ENCODE measurements around the gene MAP3K7CL. TPM values are rescaled to one million over a fixed set of nuclear protein-coding genes. Genes with fewer than 3 reads are reported as not detected.

The MAP3K7CL gene
- total RNA-seq, 2 donors from 2014 or later: 1.3 TPM; not detected in 1

- Mint-ChIP-seq H3K4me1 (no peaks in the 10 kb centered on the region), H3K27me3 (ENCODE audit: insufficient read depth) (no peaks in the 10 kb centered on the region), H3K9me3 (no peaks in the 10 kb centered on the region), H3K36me3 (ENCODE audit: low read depth) (no peaks in the 10 kb centered on the region), H3K4me3 (no peak overlapping the region), H3K27ac (no peak overlapping the region)
- Histone ChIP-seq H3K36me3 (ENCODE audit: control insufficient read depth, insufficient read depth, low read length) (no peaks in the 10 kb centered on the region), H3K9ac (ENCODE audit: extremely low read depth, low read length, poor library complexity, severe bottlenecking) (no peak overlapping the region), H3K27ac (ENCODE audit: low read depth, low read length) (no peak overlapping the region), H3K4me1 (ENCODE audit: control insufficient read depth, insufficient read depth, low read length) (no peaks in the 10 kb centered on the region), H3K4me3 (ENCODE audit: low read length) (no peak overlapping the region), H3K9me3 (ENCODE audit: control insufficient read depth, low read length) (no peaks in the 10 kb centered on the region), H3K27me3 (ENCODE audit: control insufficient read depth, insufficient read depth, low read length, poor library complexity, severe bottlenecking) (no peaks in the 10 kb centered on the region)
- 96% methylated on average over 1 of the region's 1 CpG; no CpG with 5 or more reads in 1 of the 2 experiments for WGBS, 2 experiments (ENCODE audit: insufficient coverage in 1 of 2, insufficient read length in 1 of 2)
- no peak for TF ChIP-seq CTCF (conservative IDR thresholded peaks at IDR 0.05)
- no peak for DNase-seq
Observed at GRCh38 chr21:29121759-29122158, 8.7 kb upstream of the MAP3K7CL start.

- no peak for TF ChIP-seq CTCF (conservative IDR thresholded peaks at IDR 0.05)
- Histone ChIP-seq H3K27me3 (ENCODE audit: control insufficient read depth, insufficient read depth, low read length, poor library complexity, severe bottlenecking) (no peaks in the 10 kb centered on the region), H3K4me1 (ENCODE audit: control insufficient read depth, insufficient read depth, low read length) (no peaks in the 10 kb centered on the region), H3K9ac (ENCODE audit: extremely low read depth, low read length, poor library complexity, severe bottlenecking) (no peak overlapping the region), H3K9me3 (ENCODE audit: control insufficient read depth, low read length) (no peaks in the 10 kb centered on the region), H3K27ac (ENCODE audit: low read depth, low read length) (no peak overlapping the region), H3K36me3 (ENCODE audit: control insufficient read depth, insufficient read depth, low read length) (no peaks in the 10 kb centered on the region), H3K4me3 (ENCODE audit: low read length) (no peak overlapping the region)
- no peaks in the 10 kb centered on the region for H3K36me3 Mint-ChIP-seq (ENCODE audit: low read depth)
- H3K27ac Mint-ChIP-seq: no peak overlapping the region
- no peak for DNase-seq
- H3K27me3 Mint-ChIP-seq (ENCODE audit: insufficient read depth): no peaks in the 10 kb centered on the region
- no peak overlapping the region for H3K4me3 Mint-ChIP-seq
- H3K9me3 Mint-ChIP-seq: peaks cover 7% of the 10 kb centered on the region
- no peaks in the 10 kb centered on the region for H3K4me1 Mint-ChIP-seq
Observed at GRCh38 chr21:29124645-29125044, 5.8 kb upstream of the MAP3K7CL start.

GRCh38 chr21:29125191-29125590 lies 5.3 kb upstream of the MAP3K7CL start:
- no peak overlapping the region for H3K27ac Mint-ChIP-seq
- TF ChIP-seq CTCF (conservative IDR thresholded peaks at IDR 0.05): no peak
- DNase-seq: no peak
- H3K9ac ChIP-seq (ENCODE audit: extremely low read depth, low read length, poor library complexity, severe bottlenecking): no peak overlapping the region
- no peak overlapping the region for H3K4me3 Mint-ChIP-seq
- no peaks in the 10 kb centered on the region for H3K27me3 ChIP-seq (ENCODE audit: control insufficient read depth, insufficient read depth, low read length, poor library complexity, severe bottlenecking)
- H3K4me1 Mint-ChIP-seq: no peaks in the 10 kb centered on the region
- WGBS, 2 experiments (ENCODE audit: insufficient coverage in 1 of 2, insufficient read length in 1 of 2): 86% methylated on average over 1 of the region's 1 CpG; no CpG with 5 or more reads in 1 of the 2 experiments
- H3K36me3 ChIP-seq (ENCODE audit: control insufficient read depth, insufficient read depth, low read length): no peaks in the 10 kb centered on the region
- no peaks in the 10 kb centered on the region for H3K36me3 Mint-ChIP-seq (ENCODE audit: low read depth)
- H3K4me3 ChIP-seq (ENCODE audit: low read length): no peak overlapping the region
- H3K4me1 ChIP-seq (ENCODE audit: control insufficient read depth, insufficient read depth, low read length): no peaks in the 10 kb centered on the region
- H3K27ac ChIP-seq (ENCODE audit: low read depth, low read length): no peak overlapping the region
- no peaks in the 10 kb centered on the region for H3K27me3 Mint-ChIP-seq (ENCODE audit: insufficient read depth)
- no peaks in the 10 kb centered on the region for H3K9me3 ChIP-seq (ENCODE audit: control insufficient read depth, low read length)
- peaks cover 13% of the 10 kb centered on the region for H3K9me3 Mint-ChIP-seq

Measured in endodermal cell (in vitro differentiated cells).